Coronary artery (tissue), 2 donors: Measurements from ENCODE around the gene OBSCN.
A peak's percentile ranks its signal among the peaks of the same experiment; 100 is the strongest.
"Not testable (repeated sequence)": the region's sequence is repeated elsewhere in the genome, so short reads cannot be mapped to it uniquely, and the experiment has no call there.

Experiments used
- DNase-seq: peaks from one replicate; pipeline ENCODE4 v3.0.0-alpha.2; 2017; ENCODE audit warnings: low spot score
- H3K27ac ChIP-seq, 2 donors: fragments of 200-600 bp; sonication (generic); one replicate each; pipeline ENCODE4 v1.5.1; 2016 to 2019
- H3K4me3 ChIP-seq: fragments of 200-600 bp; sonication (generic); 2 replicates; pipeline ENCODE4 v1.5.1; 2016; ENCODE audit warnings: mild to moderate bottlenecking, moderate library complexity
- CTCF ChIP-seq: fragments of 200-600 bp; sonication (generic); IDR thresholded peaks from one replicate; pipeline ENCODE4 v1.5.1; 2019; ENCODE audit warnings: antibody characterized with exemption

The OBSCN gene

GRCh38 chr1:228166170-228166936 lies 41.5 kb upstream of the OBSCN start:
- Histone ChIP-seq H3K27ac (peak overlapping the region; percentile 97 to 100), H3K4me3 (peak overlapping the region; percentile 81)
- no peak for TF ChIP-seq CTCF
- peak; percentile 90 for DNase-seq

DNA sequence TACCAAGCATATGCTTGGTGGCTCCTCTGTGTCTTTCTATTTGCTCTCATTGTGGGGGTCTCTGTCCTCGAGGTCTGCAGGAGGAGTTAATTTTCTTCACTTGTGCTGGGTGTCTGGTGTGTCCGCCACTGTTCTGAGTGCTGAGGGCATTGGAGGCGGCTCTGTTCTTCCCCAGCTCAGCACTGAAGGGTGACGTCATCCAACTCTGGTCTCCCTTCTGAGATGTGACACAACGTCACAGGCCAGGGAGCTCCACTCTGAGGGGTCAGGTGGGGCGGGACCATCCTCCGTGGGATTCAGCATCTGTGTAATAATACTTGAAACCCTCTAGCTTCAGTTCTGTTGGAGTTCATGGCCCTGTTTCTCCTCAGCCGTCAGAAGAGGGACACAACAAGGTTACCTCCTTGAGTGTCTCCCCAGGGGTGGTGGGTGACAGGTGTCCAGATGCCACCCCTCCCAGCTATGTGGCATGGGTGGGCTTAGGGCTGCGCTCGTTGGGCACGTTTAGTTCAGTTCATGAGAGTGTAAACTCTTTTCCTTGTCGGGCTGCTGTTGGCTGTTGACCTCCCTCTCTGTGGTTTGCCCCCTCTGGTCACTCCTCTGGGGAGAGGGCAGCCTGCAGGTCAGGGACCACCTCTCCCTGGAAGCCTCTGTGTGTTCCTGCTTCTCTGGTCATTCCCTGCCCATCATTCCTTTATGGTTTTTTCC lies 39.1 kb upstream of the OBSCN start:
- no peak for DNase-seq
- Histone ChIP-seq H3K4me3 (no peak overlapping the region), H3K27ac (no peak overlapping the region)
- TF ChIP-seq CTCF: no peak

DNA sequence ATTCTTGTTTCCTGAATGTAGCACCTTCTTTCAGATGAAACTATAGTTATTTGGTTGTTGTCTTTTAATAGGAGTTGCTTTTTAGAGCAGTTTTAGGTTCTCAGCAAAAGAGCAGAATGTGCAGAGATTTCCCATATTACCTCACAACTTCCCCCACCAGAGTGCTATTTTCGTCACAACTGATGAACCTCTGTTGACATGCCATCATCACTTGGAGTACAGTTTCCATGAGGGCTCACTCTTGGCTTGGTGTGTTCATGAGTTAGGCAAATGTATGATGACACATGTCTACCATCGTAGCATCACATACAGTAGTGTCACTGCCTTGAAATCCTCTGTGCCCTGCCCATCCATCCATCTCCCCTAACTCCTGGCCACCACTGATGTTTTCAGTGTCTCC lies 38.5 kb upstream of the OBSCN start:
- no peak overlapping the region for H3K4me3 ChIP-seq
- no peak for DNase-seq
- TF ChIP-seq CTCF: no peak
- no peak overlapping the region for H3K27ac ChIP-seq

DNA sequence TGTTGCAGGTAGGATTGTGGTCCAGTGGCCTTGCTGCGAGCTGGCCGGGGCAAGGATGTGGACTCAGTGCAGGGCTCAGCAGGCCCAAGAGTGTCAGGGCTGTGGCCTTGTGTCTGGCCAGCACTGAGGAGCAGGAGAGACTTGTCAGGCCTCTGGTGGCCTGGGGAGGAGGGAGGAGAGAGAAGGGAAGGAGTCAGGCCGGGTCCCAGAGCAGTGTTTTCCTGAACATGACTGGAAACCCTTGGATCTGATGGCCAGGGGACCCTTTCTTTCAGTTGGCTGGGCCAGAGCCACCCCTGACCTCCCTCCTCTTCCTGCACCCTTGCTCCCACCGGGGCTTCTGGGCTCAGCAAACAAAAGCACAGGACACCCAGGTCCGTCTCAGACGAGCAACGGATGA lies 37.2 kb upstream of the OBSCN start:
- no peak overlapping the region for H3K4me3 ChIP-seq
- no peak for TF ChIP-seq CTCF
- DNase-seq: no peak
- H3K27ac ChIP-seq: no peak overlapping the region

DNA sequence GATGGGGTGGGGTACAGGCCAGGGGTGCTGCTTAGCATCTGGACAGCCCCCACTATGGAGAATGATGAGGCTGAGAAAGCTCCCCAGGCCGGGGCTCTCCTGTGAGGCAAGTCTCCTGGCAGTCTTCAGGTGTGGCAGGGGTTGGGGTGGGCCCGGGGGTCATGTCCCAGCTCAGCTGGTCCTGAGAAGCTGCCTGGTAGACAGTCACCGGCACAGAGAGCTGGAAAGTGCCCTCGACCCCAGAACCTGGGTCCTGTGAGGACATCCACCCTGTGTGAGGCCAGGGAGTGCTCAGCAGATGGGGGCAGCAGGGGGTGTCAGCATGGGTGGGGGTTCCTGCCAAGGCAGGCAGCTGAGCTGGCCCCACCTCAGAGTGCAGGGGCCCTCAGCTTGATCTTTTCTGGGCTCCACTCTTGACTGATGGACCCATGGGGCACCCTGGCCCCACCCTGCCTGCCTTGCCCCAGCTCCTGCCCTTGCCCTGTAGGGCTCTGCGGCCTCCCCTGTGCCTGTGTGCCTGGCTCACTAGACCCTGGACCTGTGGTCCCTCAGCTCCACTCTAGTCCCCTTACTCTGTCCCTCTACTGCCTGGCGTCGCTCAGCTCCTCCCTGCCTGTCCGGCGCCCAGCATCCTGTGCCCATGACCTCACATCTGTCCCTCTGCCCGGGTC lies 36.5 kb upstream of the OBSCN start:
- no peak for TF ChIP-seq CTCF
- Histone ChIP-seq H3K27ac (no peak overlapping the region), H3K4me3 (no peak overlapping the region)
- DNase-seq: no peak

DNA sequence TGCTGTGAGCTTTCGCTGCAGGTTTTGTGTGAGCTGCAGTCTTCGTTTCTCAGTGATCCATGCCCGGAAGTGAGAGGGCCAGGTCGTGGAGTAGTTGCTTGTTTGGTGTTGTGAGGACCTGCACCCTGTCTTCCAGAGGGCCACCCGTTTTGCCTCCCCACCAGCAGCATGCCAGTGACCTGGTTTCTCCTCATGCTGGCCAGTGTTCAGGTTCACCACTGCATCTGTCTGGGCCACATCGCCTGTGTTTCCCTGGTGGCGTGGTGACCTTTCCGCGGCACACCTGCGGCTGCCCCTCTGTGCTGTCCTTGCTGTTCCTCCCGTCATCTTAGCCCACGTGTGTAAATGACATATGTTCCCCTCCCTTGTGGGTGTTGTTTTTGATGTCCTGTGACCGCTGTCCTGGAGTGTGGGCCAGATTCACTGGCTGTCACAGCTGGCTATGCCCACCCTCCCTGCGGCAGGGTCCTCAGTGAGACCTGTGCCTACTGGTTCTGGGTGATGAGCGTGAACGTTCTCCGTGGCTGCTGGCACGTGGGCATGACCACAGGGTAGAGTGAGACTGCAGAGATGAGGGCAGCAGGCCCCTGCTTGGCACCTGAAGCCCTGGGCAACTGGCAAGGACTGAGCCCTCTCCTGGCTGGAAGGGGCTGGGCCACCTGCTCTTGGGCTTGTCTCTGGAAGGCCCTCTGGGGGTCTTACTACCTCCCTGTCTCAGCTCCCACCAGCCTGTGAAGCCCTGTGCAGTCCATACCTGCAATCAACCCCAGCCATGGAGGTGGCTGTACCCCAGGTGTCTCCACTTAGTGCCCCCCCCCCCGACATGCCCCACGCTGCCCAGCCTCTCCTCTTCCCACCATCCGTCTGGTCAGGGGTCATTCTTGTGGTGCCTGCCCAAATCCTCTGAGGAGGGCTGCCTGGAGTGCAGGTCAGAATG lies 35.0 kb upstream of the OBSCN start:
- no peak for DNase-seq
- no peak overlapping the region for H3K4me3 ChIP-seq
- H3K27ac ChIP-seq: no peak overlapping the region
- TF ChIP-seq CTCF: no peak

GRCh38 chr1:228173528-228174481 lies 34.0 kb upstream of the OBSCN start:
- peak overlapping the region in 1 of 2 donors; percentile 41 for H3K27ac ChIP-seq
- not testable (repeated sequence) for H3K4me3 ChIP-seq, DNase-seq
